A673 (cell line): ENCODE results near the gene BTBD16.

Experiments used
- CTCF ChIP-seq: fragments of 300-800, 200-600 bp; sonication (generic); conservative IDR thresholded peaks from 2 replicates; pipeline ENCODE4 v1.5.1; 2017; ENCODE audit warnings: low read depth, mild to moderate bottlenecking, antibody characterized with exemption, low read length, moderate library complexity, mixed read lengths
- EZH2 ChIP-seq: fragments of 200-600 bp; sonication (generic); IDR thresholded peaks from 2 replicates; pipeline ENCODE4 v1.6.1; 2017; ENCODE audit warnings: borderline replicate concordance, low read depth, mild to moderate bottlenecking, mixed read lengths, antibody characterized with exemption, low read length; ENCODE audit not compliant: poor library complexity, severe bottlenecking

GRCh38 chr10:122249303-122249850 lies 21.7 kb upstream of the BTBD16 start:
- TF ChIP-seq EZH2 = no peak
- TF ChIP-seq CTCF = no peak
